ENCODE results near the gene BAD. TPM values are rescaled to one million over a fixed set of nuclear protein-coding genes. Genes with fewer than 3 reads are reported as not detected.
"Not testable (repeated sequence)": the region's sequence is repeated elsewhere in the genome, so short reads cannot be mapped to it uniquely, and the experiment has no call there.

The BAD gene
- total RNA-seq, 1 donor from 2014 or later = 56.3 TPM

GRCh38 chr11:64316672-64317324 lies 32.3 kb upstream of the BAD start:
- H3K4me1 ChIP-seq = peaks cover 72% of the 10 kb centered on the region
- no peak for DNase-seq
- H3K4me3 ChIP-seq = peak overlapping the region; percentile 82
- no peak for TF ChIP-seq CTCF (IDR thresholded peaks at IDR 0.05; ENCODE audit: borderline replicate concordance)
- no peaks in the 10 kb centered on the region for H3K27me3 ChIP-seq (ENCODE audit: low read depth)
- H3K36me3 ChIP-seq = peaks cover 30% of the 10 kb centered on the region
- intact Hi-C loops (cut with micrococcal nuclease) = no loop called here
- H3K27ac ChIP-seq (replicated peaks) = peak overlapping the region; percentile 100
- H3K9me3 ChIP-seq (replicated peaks) = no peaks in the 10 kb centered on the region

GRCh38 chr11:64315667-64316526 lies 31.4 kb upstream of the BAD start:
- intact Hi-C loops (cut with micrococcal nuclease); H3K27me3 ChIP-seq (ENCODE audit: low read depth); DNase-seq; H3K9me3 ChIP-seq (replicated peaks): not testable (repeated sequence)
- H3K36me3 ChIP-seq = peaks cover 31% of the 10 kb centered on the region
- peak overlapping the region; percentile 100 for H3K27ac ChIP-seq (replicated peaks)
- peaks cover 74% of the 10 kb centered on the region for H3K4me1 ChIP-seq
- peak overlapping the region; percentile 82 for H3K4me3 ChIP-seq

GRCh38 chr11:64314805-64315561 lies 30.5 kb upstream of the BAD start:
- H3K27me3 ChIP-seq (ENCODE audit: low read depth) = no peaks in the 10 kb centered on the region
- H3K27ac ChIP-seq (replicated peaks) = peak overlapping the region; percentile 64
- DNase-seq = no peak
- no peaks in the 10 kb centered on the region for H3K9me3 ChIP-seq (replicated peaks)
- TF ChIP-seq CTCF (IDR thresholded peaks at IDR 0.05; ENCODE audit: borderline replicate concordance) = no peak
- H3K36me3 ChIP-seq = peaks cover 29% of the 10 kb centered on the region
- H3K4me1 ChIP-seq = peaks cover 79% of the 10 kb centered on the region
- intact Hi-C loops (cut with micrococcal nuclease) = no loop called here
- H3K4me3 ChIP-seq = no peak overlapping the region

GRCh38 chr11:64314146-64314804 lies 29.8 kb upstream of the BAD start:
- H3K4me3 ChIP-seq = peak overlapping the region; percentile 44
- H3K36me3 ChIP-seq = peaks cover 29% of the 10 kb centered on the region
- intact Hi-C loops (cut with micrococcal nuclease) = no loop called here
- no peak for TF ChIP-seq CTCF (IDR thresholded peaks at IDR 0.05; ENCODE audit: borderline replicate concordance)
- DNase-seq = no peak
- H3K27ac ChIP-seq (replicated peaks) = peak overlapping the region; percentile 64
- peaks cover 75% of the 10 kb centered on the region for H3K4me1 ChIP-seq
- no peaks in the 10 kb centered on the region for H3K27me3 ChIP-seq (ENCODE audit: low read depth)
- H3K9me3 ChIP-seq (replicated peaks) = no peaks in the 10 kb centered on the region

GRCh38 chr11:64313491-64314145 lies 29.2 kb upstream of the BAD start:
- Histone ChIP-seq H3K4me3 (peak overlapping the region; percentile 44), H3K27ac (replicated peaks) (peak overlapping the region; percentile 64), H3K4me1 (peaks cover 68% of the 10 kb centered on the region), H3K27me3 (ENCODE audit: low read depth) (no peaks in the 10 kb centered on the region), H3K36me3 (peaks cover 31% of the 10 kb centered on the region), H3K9me3 (replicated peaks) (no peaks in the 10 kb centered on the region)
- intact Hi-C loops (cut with micrococcal nuclease) = no loop called here
- peak; percentile 69 for DNase-seq
- TF ChIP-seq CTCF (IDR thresholded peaks at IDR 0.05; ENCODE audit: borderline replicate concordance) = no peak

All from left ventricle myocardium inferior (tissue), 1 donor.